SK-N-SH treated with all-trans-retinoic acid at 6 μM for 48 hours (cell line): ENCODE data around the gene RAF1.

Source experiments
- ATAC-seq: fragments of 200-7000 bp; cut with Tn5 transposase; 3 replicates; pipeline ENCODE4 v1.9.1; 2020; ENCODE audit warnings: mild to moderate bottlenecking, moderate library complexity
- ARNTL ChIP-seq: fragments of 450-650 bp; formaldehyde crosslinking; IDR thresholded peaks from 2 replicates; pipeline ENCODE4 v1.5.0; 2020; ENCODE audit warnings: low read depth, mild to moderate bottlenecking, moderate library complexity, borderline replicate concordance
- BACH2 ChIP-seq: fragments of 250-450 bp; sonication (Bioruptor Pico); IDR thresholded peaks from 2 replicates; pipeline ENCODE4 v1.9.0; 2021; ENCODE audit warnings: mild to moderate bottlenecking, borderline replicate concordance
- CSDC2 ChIP-seq: fragments of 250-450 bp; sonication (Bioruptor Pico); IDR thresholded peaks from 2 replicates; pipeline ENCODE4 v1.5.0; 2020; ENCODE audit warnings: mild to moderate bottlenecking, moderate library complexity
- ESRRG ChIP-seq: fragments of 250-450 bp; sonication (Bioruptor Pico); IDR thresholded peaks from 2 replicates; pipeline ENCODE4 v1.6.1; 2021; ENCODE audit warnings: mild to moderate bottlenecking
- GLIS3 ChIP-seq: fragments of 250-450 bp; sonication (Bioruptor Pico); IDR thresholded peaks from 2 replicates; pipeline ENCODE4 v1.5.0; 2020; ENCODE audit warnings: mild to moderate bottlenecking, moderate library complexity
- ISL1 ChIP-seq: fragments of 250-450 bp; sonication (Bioruptor Pico); IDR thresholded peaks from 2 replicates; pipeline ENCODE4 v2.1.2; 2022; ENCODE audit warnings: mild to moderate bottlenecking, moderate library complexity
- OSR1 ChIP-seq: fragments of 250-450 bp; sonication (Bioruptor Pico); IDR thresholded peaks from 2 replicates; pipeline ENCODE4 v1.8.0; 2022; ENCODE audit warnings: moderate library complexity, mild to moderate bottlenecking, inconsistent platforms
- PPARA ChIP-seq: fragments of 250-450 bp; sonication (Bioruptor Pico); IDR thresholded peaks from 2 replicates; pipeline ENCODE4 v1.5.0; 2020; ENCODE audit warnings: mild to moderate bottlenecking, borderline replicate concordance
- RARB ChIP-seq: fragments of 250-450 bp; sonication (Bioruptor Pico); IDR thresholded peaks from 2 replicates; pipeline ENCODE4 v1.8.0; 2021; ENCODE audit warnings: mild to moderate bottlenecking, moderate library complexity
- SNAI2 ChIP-seq: fragments of 250-450 bp; sonication (Bioruptor Pico); IDR thresholded peaks from 2 replicates; pipeline ENCODE4 v1.5.0; 2020; ENCODE audit warnings: mild to moderate bottlenecking, moderate library complexity
- TOX ChIP-seq: fragments of 250-450 bp; sonication (Bioruptor Pico); IDR thresholded peaks from 2 replicates; pipeline ENCODE4 v1.8.0; 2021; ENCODE audit warnings: mild to moderate bottlenecking, moderate library complexity, borderline replicate concordance
- ZC3H10 ChIP-seq: fragments of 250-450 bp; sonication (Bioruptor Pico); IDR thresholded peaks from 2 replicates; pipeline ENCODE4 v1.5.1; 2021; ENCODE audit warnings: mild to moderate bottlenecking, moderate library complexity
- ZFP3 ChIP-seq: fragments of 250-450 bp; sonication (Bioruptor Pico); IDR thresholded peaks from 2 replicates; pipeline ENCODE4 v1.5.0; 2020; ENCODE audit warnings: mild to moderate bottlenecking, moderate library complexity
- ZFP30 ChIP-seq: fragments of 450-650 bp; formaldehyde crosslinking; IDR thresholded peaks from 2 replicates; pipeline ENCODE4 v1.5.0; 2022; ENCODE audit warnings: mild to moderate bottlenecking, moderate library complexity
- ZNF565 ChIP-seq: fragments of 450-650 bp; formaldehyde crosslinking; conservative IDR thresholded peaks from 2 replicates; pipeline ENCODE4 v1.5.0; 2020; ENCODE audit warnings: low read depth, mild to moderate bottlenecking, moderate library complexity
- ZNF70 ChIP-seq: fragments of 450-650 bp; formaldehyde crosslinking; IDR thresholded peaks from 2 replicates; pipeline ENCODE4 v1.5.0; 2020; ENCODE audit warnings: mild to moderate bottlenecking, moderate library complexity
- ZNF8 ChIP-seq: fragments of 450-650 bp; formaldehyde crosslinking; IDR thresholded peaks from 2 replicates; pipeline ENCODE4 v1.5.0; 2020; ENCODE audit warnings: mild to moderate bottlenecking, moderate library complexity
- TF ChIP-seq, protein P1 (sequence below): fragments of 250-450 bp; sonication (Bioruptor Pico); IDR thresholded peaks from 2 replicates; pipeline ENCODE4 v1.8.0; 2020; ENCODE audit warnings: mild to moderate bottlenecking, moderate library complexity, borderline replicate concordance
- TF ChIP-seq, protein P2 (sequence below): fragments of 250-450 bp; sonication (Bioruptor Pico); IDR thresholded peaks from 2 replicates; pipeline ENCODE4 v1.5.1; 2021; ENCODE audit warnings: mild to moderate bottlenecking, moderate library complexity
- TF ChIP-seq, protein P3 (sequence below): fragments of 250-450 bp; sonication (Bioruptor Pico); IDR thresholded peaks from 2 replicates; pipeline ENCODE4 v1.5.0; 2020; ENCODE audit warnings: mild to moderate bottlenecking, moderate library complexity

Gene RAF1

DNA sequence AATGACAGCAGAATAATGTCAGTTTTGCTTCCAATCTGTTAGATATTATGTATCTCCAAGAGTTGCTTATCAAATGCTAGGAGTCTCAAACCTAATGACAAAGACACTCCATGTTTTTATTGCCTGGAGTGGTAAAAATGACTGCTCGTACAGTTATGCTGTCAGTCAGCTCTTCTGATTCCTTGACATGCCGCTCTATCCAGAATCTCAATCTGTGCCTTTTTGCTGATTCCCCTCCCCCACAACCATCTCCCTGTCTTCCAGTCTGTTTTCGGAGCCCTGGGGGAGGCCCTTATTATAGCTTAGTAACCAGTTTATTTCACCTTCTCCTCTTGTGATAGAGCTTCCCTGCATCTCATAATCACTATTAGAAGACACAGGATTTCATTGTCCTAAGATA is 104.4 kb downstream of the RAF1 start:
- no peak for ATAC-seq
- TF ChIP-seq ARNTL (CRISPR knock-in tag) (no peak), SNAI2 (CRISPR knock-in tag) (no peak), BACH2 (CRISPR knock-in tag) (no peak), ESRRG (no peak)
- TF ChIP-seq, protein P1, sequence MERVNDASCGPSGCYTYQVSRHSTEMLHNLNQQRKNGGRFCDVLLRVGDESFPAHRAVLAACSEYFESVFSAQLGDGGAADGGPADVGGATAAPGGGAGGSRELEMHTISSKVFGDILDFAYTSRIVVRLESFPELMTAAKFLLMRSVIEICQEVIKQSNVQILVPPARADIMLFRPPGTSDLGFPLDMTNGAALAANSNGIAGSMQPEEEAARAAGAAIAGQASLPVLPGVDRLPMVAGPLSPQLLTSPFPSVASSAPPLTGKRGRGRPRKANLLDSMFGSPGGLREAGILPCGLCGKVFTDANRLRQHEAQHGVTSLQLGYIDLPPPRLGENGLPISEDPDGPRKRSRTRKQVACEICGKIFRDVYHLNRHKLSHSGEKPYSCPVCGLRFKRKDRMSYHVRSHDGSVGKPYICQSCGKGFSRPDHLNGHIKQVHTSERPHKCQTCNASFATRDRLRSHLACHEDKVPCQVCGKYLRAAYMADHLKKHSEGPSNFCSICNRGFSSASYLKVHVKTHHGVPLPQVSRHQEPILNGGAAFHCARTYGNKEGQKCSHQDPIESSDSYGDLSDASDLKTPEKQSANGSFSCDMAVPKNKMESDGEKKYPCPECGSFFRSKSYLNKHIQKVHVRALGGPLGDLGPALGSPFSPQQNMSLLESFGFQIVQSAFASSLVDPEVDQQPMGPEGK (CRISPR knock-in tag): no peak
- TF ChIP-seq, all 23 proteins: peak for 0

DNA sequence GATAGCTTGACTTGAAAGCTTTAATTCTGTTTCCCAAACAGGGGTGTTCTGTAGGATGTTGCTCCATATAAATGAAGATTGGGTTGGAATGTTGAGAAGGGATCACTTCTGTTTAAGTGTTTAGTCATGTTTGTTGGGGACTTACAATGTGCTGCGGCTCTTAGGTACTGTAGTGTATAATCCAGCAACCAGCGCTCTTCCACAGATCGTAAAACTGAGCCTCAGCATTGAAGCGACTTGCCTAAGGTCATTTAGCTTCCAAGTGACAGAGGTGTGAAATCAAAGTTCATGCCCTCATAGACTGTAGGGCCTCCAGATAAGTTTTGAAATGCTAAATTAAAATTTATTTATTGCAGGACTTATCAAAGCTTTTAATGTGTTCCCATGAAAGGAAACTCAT is 105.2 kb downstream of the RAF1 start:
- ATAC-seq: no peak
- TF ChIP-seq, protein P1 (CRISPR knock-in tag): no peak
- no peak for TF ChIP-seq ZC3H10 (CRISPR knock-in tag)
- no peak for TF ChIP-seq ZNF565 (CRISPR knock-in tag)
- TF ChIP-seq, protein P2, sequence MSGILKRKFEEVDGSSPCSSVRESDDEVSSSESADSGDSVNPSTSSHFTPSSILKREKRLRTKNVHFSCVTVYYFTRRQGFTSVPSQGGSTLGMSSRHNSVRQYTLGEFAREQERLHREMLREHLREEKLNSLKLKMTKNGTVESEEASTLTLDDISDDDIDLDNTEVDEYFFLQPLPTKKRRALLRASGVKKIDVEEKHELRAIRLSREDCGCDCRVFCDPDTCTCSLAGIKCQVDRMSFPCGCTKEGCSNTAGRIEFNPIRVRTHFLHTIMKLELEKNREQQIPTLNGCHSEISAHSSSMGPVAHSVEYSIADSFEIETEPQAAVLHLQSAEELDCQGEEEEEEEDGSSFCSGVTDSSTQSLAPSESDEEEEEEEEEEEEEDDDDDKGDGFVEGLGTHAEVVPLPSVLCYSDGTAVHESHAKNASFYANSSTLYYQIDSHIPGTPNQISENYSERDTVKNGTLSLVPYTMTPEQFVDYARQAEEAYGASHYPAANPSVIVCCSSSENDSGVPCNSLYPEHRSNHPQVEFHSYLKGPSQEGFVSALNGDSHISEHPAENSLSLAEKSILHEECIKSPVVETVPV (CRISPR knock-in tag): no peak
- no peak for TF ChIP-seq OSR1 (CRISPR knock-in tag)
- TF ChIP-seq PPARA (CRISPR knock-in tag): no peak
- no peak for TF ChIP-seq ARNTL (CRISPR knock-in tag)
- TF ChIP-seq, protein P3, sequence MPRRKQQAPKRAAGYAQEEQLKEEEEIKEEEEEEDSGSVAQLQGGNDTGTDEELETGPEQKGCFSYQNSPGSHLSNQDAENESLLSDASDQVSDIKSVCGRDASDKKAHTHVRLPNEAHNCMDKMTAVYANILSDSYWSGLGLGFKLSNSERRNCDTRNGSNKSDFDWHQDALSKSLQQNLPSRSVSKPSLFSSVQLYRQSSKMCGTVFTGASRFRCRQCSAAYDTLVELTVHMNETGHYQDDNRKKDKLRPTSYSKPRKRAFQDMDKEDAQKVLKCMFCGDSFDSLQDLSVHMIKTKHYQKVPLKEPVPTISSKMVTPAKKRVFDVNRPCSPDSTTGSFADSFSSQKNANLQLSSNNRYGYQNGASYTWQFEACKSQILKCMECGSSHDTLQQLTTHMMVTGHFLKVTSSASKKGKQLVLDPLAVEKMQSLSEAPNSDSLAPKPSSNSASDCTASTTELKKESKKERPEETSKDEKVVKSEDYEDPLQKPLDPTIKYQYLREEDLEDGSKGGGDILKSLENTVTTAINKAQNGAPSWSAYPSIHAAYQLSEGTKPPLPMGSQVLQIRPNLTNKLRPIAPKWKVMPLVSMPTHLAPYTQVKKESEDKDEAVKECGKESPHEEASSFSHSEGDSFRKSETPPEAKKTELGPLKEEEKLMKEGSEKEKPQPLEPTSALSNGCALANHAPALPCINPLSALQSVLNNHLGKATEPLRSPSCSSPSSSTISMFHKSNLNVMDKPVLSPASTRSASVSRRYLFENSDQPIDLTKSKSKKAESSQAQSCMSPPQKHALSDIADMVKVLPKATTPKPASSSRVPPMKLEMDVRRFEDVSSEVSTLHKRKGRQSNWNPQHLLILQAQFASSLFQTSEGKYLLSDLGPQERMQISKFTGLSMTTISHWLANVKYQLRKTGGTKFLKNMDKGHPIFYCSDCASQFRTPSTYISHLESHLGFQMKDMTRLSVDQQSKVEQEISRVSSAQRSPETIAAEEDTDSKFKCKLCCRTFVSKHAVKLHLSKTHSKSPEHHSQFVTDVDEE: no peak
- TF ChIP-seq SNAI2 (CRISPR knock-in tag): no peak
- TF ChIP-seq TOX: no peak
- TF ChIP-seq GLIS3: no peak
- no peak for TF ChIP-seq ZFP30 (CRISPR knock-in tag)
- TF ChIP-seq ISL1 (CRISPR knock-in tag): no peak
- no peak for TF ChIP-seq CSDC2 (CRISPR knock-in tag)
- no peak for TF ChIP-seq ZNF8 (CRISPR knock-in tag)

DNA sequence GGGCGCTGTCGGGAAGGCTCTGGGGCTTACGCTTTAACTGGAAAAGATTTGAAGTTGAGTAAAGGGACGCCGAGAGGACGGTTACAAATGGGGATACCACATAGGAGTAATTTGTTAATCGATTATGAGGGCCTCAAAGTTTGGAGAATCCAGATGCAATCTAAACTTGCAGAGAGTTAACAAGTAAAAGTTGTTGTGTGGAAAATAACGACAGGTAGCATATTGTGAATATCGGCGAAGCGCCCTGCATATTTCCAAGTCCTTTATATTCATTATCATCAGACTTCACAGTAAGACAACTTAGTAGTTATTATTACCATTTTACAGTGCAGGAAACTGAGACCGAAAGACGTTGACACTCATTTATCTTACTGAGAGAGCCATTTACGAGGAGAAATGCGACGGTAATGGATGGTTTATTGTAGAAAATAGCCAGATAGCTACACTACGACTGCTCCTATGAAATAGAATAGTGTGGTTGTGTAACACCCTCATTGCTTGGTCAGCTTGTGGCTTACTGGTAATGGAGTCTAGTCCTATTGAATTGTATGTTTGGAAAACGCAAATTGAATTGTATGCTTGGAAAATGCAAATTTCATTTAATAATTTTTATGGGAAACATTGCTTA is 106.3 kb downstream of the RAF1 start:
- ATAC-seq: no peak
- TF ChIP-seq RARB (CRISPR knock-in tag) (no peak), ZFP30 (CRISPR knock-in tag) (no peak), ESRRG (no peak), CSDC2 (CRISPR knock-in tag) (no peak), ARNTL (CRISPR knock-in tag) (no peak), ZC3H10 (CRISPR knock-in tag) (no peak), ZNF8 (CRISPR knock-in tag) (no peak), ZNF70 (no peak), ZFP3 (no peak), PPARA (CRISPR knock-in tag) (no peak), ISL1 (CRISPR knock-in tag) (no peak)
- TF ChIP-seq, protein P3: no peak
- TF ChIP-seq, protein P1 (CRISPR knock-in tag): no peak
